ENCODE data around the gene CATSPER2. TPM values are rescaled to one million over a fixed set of nuclear protein-coding genes. Genes with fewer than 3 reads are reported as not detected.
"Not testable (repeated sequence)": the region's sequence is repeated elsewhere in the genome, so short reads cannot be mapped to it uniquely, and the experiment has no call there.

Gene CATSPER2
- total RNA-seq, 3 donors from 2014 or later (not counting 1 experiment from before 2014, with no cell fraction given), result 6.5 to 8.4 (median 6.8) TPM

- Histone ChIP-seq H3K27ac (ENCODE audit: low read length) (no peak overlapping the region), H3K4me3 (ENCODE audit: low read length) (no peak overlapping the region), H3K36me3 (ENCODE audit: control insufficient read depth, insufficient read depth, low read length) (no peaks in the 10 kb centered on the region), H3K9me3 (ENCODE audit: control insufficient read depth, insufficient read depth, low read length) (no peaks in the 10 kb centered on the region), H3K4me1 (ENCODE audit: control insufficient read depth, insufficient read depth, low read length) (no peaks in the 10 kb centered on the region), H3K27me3 (ENCODE audit: control insufficient read depth, insufficient read depth, low read length) (no peaks in the 10 kb centered on the region)
- Mint-ChIP-seq H3K27ac (no peak overlapping the region), H3K4me1 (no peaks in the 10 kb centered on the region), H3K27me3 (ENCODE audit: low read depth in 2 of 2) (peaks cover 0 to 2% of the 10 kb centered on the region in 2 donors), H3K36me3 (no peaks in the 10 kb centered on the region), H3K4me3 (no peak overlapping the region), H3K9me3 (no peaks in the 10 kb centered on the region)
- DNase-seq (no peak), ATAC-seq (no peak)
- no peak for TF ChIP-seq CTCF (IDR thresholded peaks at IDR 0.05)
- 17% methylated on average over 3 of the region's 5 CpGs for WGBS (ENCODE audit: insufficient coverage)
- intact Hi-C loops (cut with micrococcal nuclease), result no loop called here
Measured at GRCh38 chr15:43625106-43625505, 23.5 kb downstream of the CATSPER2 start.

GRCh38 chr15:43622068-43622799, 26.4 kb downstream of the CATSPER2 start:
- intact Hi-C loops (cut with micrococcal nuclease); H3K4me1 ChIP-seq (ENCODE audit: control insufficient read depth, insufficient read depth, low read length); H3K27ac ChIP-seq (ENCODE audit: low read length); H3K4me3 Mint-ChIP-seq; DNase-seq; H3K27ac Mint-ChIP-seq; H3K27me3 ChIP-seq (ENCODE audit: control insufficient read depth, insufficient read depth, low read length); ATAC-seq; H3K36me3 ChIP-seq (ENCODE audit: control insufficient read depth, insufficient read depth, low read length); H3K9me3 Mint-ChIP-seq; H3K4me1 Mint-ChIP-seq; H3K4me3 ChIP-seq (ENCODE audit: low read length); H3K36me3 Mint-ChIP-seq; H3K9me3 ChIP-seq (ENCODE audit: control insufficient read depth, insufficient read depth, low read length); H3K27me3 Mint-ChIP-seq (ENCODE audit: low read depth in 2 of 2): not testable (repeated sequence)
- WGBS (ENCODE audit: insufficient coverage), result 85% methylated on average over 2 of the region's 7 CpGs

- H3K27me3 ChIP-seq (ENCODE audit: control insufficient read depth, insufficient read depth, low read length); H3K36me3 ChIP-seq (ENCODE audit: control insufficient read depth, insufficient read depth, low read length); intact Hi-C loops (cut with micrococcal nuclease); H3K4me1 Mint-ChIP-seq; H3K36me3 Mint-ChIP-seq; ATAC-seq; H3K9me3 ChIP-seq (ENCODE audit: control insufficient read depth, insufficient read depth, low read length); H3K4me1 ChIP-seq (ENCODE audit: control insufficient read depth, insufficient read depth, low read length); H3K9me3 Mint-ChIP-seq; H3K27ac ChIP-seq (ENCODE audit: low read length); H3K4me3 Mint-ChIP-seq; H3K4me3 ChIP-seq (ENCODE audit: low read length); DNase-seq; H3K27me3 Mint-ChIP-seq (ENCODE audit: low read depth in 2 of 2); H3K27ac Mint-ChIP-seq: not testable (repeated sequence)
- WGBS (ENCODE audit: insufficient coverage), result no CpG with 5 or more reads among the region's 2 CpGs
Measured at GRCh38 chr15:43618700-43619099, 29.9 kb downstream of the CATSPER2 start, which contains the start of gene STRC. Gene STRC, minus strand, starts transcription at chr15:43618800. Its CDS starts 78 bp downstream, at chr15:43618722.

GRCh38 chr15:43617750-43618149, 30.9 kb downstream of the CATSPER2 start:
- H3K36me3 Mint-ChIP-seq; H3K27ac Mint-ChIP-seq; ATAC-seq; H3K27ac ChIP-seq (ENCODE audit: low read length); H3K9me3 Mint-ChIP-seq; DNase-seq; H3K4me3 ChIP-seq (ENCODE audit: low read length); H3K4me1 Mint-ChIP-seq; H3K4me3 Mint-ChIP-seq; H3K9me3 ChIP-seq (ENCODE audit: control insufficient read depth, insufficient read depth, low read length); H3K4me1 ChIP-seq (ENCODE audit: control insufficient read depth, insufficient read depth, low read length); H3K27me3 Mint-ChIP-seq (ENCODE audit: low read depth in 2 of 2); intact Hi-C loops (cut with micrococcal nuclease); H3K36me3 ChIP-seq (ENCODE audit: control insufficient read depth, insufficient read depth, low read length); H3K27me3 ChIP-seq (ENCODE audit: control insufficient read depth, insufficient read depth, low read length): not testable (repeated sequence)
- WGBS (ENCODE audit: insufficient coverage), result no CpG with 5 or more reads among the region's 8 CpGs

GRCh38 chr15:43602233-43602632, 46.4 kb downstream of the CATSPER2 start:
- H3K9me3 Mint-ChIP-seq; H3K4me1 Mint-ChIP-seq; DNase-seq; H3K4me3 Mint-ChIP-seq; H3K27ac Mint-ChIP-seq; intact Hi-C loops (cut with micrococcal nuclease); H3K4me1 ChIP-seq (ENCODE audit: control insufficient read depth, insufficient read depth, low read length); ATAC-seq; H3K36me3 ChIP-seq (ENCODE audit: control insufficient read depth, insufficient read depth, low read length); H3K27ac ChIP-seq (ENCODE audit: low read length); H3K9me3 ChIP-seq (ENCODE audit: control insufficient read depth, insufficient read depth, low read length); H3K27me3 ChIP-seq (ENCODE audit: control insufficient read depth, insufficient read depth, low read length); H3K4me3 ChIP-seq (ENCODE audit: low read length); H3K36me3 Mint-ChIP-seq: not testable (repeated sequence)
- peaks cover 27 to 38% of the 10 kb centered on the region in 2 donors for H3K27me3 Mint-ChIP-seq (ENCODE audit: low read depth in 2 of 2)
- WGBS (ENCODE audit: insufficient coverage), result 93% methylated on average over 6 of the region's 6 CpGs

- H3K27me3 Mint-ChIP-seq (ENCODE audit: low read depth in 2 of 2), result peaks cover 33 to 48% of the 10 kb centered on the region in 2 donors
- H3K4me3 Mint-ChIP-seq; H3K27me3 ChIP-seq (ENCODE audit: control insufficient read depth, insufficient read depth, low read length); H3K4me3 ChIP-seq (ENCODE audit: low read length); intact Hi-C loops (cut with micrococcal nuclease); DNase-seq; ATAC-seq; H3K9me3 ChIP-seq (ENCODE audit: control insufficient read depth, insufficient read depth, low read length); H3K9me3 Mint-ChIP-seq; H3K4me1 ChIP-seq (ENCODE audit: control insufficient read depth, insufficient read depth, low read length); H3K36me3 Mint-ChIP-seq; H3K36me3 ChIP-seq (ENCODE audit: control insufficient read depth, insufficient read depth, low read length); H3K27ac ChIP-seq (ENCODE audit: low read length); H3K27ac Mint-ChIP-seq; H3K4me1 Mint-ChIP-seq: not testable (repeated sequence)
- no CpG with 5 or more reads among the region's 2 CpGs for WGBS (ENCODE audit: insufficient coverage)
Measured at GRCh38 chr15:43600200-43600599, 48.4 kb downstream of the CATSPER2 start.

GRCh38 chr15:43599131-43599530, 49.5 kb downstream of the CATSPER2 start:
- H3K4me3 ChIP-seq (ENCODE audit: low read length); DNase-seq; H3K4me1 ChIP-seq (ENCODE audit: control insufficient read depth, insufficient read depth, low read length); H3K27me3 ChIP-seq (ENCODE audit: control insufficient read depth, insufficient read depth, low read length); H3K27ac Mint-ChIP-seq; H3K4me1 Mint-ChIP-seq; ATAC-seq; intact Hi-C loops (cut with micrococcal nuclease); H3K27ac ChIP-seq (ENCODE audit: low read length); H3K36me3 Mint-ChIP-seq; H3K4me3 Mint-ChIP-seq; H3K9me3 ChIP-seq (ENCODE audit: control insufficient read depth, insufficient read depth, low read length); H3K36me3 ChIP-seq (ENCODE audit: control insufficient read depth, insufficient read depth, low read length); H3K9me3 Mint-ChIP-seq: not testable (repeated sequence)
- WGBS (ENCODE audit: insufficient coverage), result 87% methylated on average over 2 of the region's 6 CpGs
- peaks cover 30 to 48% of the 10 kb centered on the region in 2 donors for H3K27me3 Mint-ChIP-seq (ENCODE audit: low read depth in 2 of 2)
